Activated B cell treated with CpG ODN at 0.5 μM for 24 hours (primary cell): ENCODE data around the gene CNTNAP5. TPM values are rescaled to one million over a fixed set of nuclear protein-coding genes. Genes with fewer than 3 reads are reported as not detected.

Experiments used
- ATAC-seq: fragments of 200-7000 bp; cut with Tn5 transposase; one replicate; pipeline ENCODE4 v1.10.0; 2021; ENCODE audit warnings: low read depth, mild to moderate bottlenecking, moderate library complexity
- CTCF ChIA-PET: fragments of 350-600 bp; sonication (Branson Sonifier 250); formaldehyde crosslinking; loops from one replicate; lab custom pipeline; 2021; ENCODE audit warnings: antibody characterized with exemption; lab: Charles Lee
- POLR2A ChIA-PET: fragments of 350-600 bp; sonication (Branson Sonifier 250); formaldehyde crosslinking; loops from one replicate; lab custom pipeline; 2021; ENCODE audit warnings: antibody characterized with exemption; lab: Charles Lee
- DNase-seq: peaks from one replicate; pipeline ENCODE4 v3.0.0; 2022
- H3K27ac Mint-ChIP-seq: one replicate; pipeline ENCODE4 v1.8.0; 2020; ENCODE audit warnings: mixed read lengths
- H3K27me3 Mint-ChIP-seq: one replicate; pipeline ENCODE4 v1.8.0; 2021; ENCODE audit warnings: mixed read lengths
- H3K36me3 Mint-ChIP-seq: one replicate; pipeline ENCODE4 v1.8.0; 2021; ENCODE audit warnings: low read depth, mixed read lengths
- H3K4me1 Mint-ChIP-seq: one replicate; pipeline ENCODE4 v1.8.0; 2021; ENCODE audit warnings: mixed read lengths
- H3K4me3 Mint-ChIP-seq: one replicate; pipeline ENCODE4 v1.8.0; 2020; ENCODE audit warnings: mild to moderate bottlenecking, mixed read lengths
- H3K9me3 Mint-ChIP-seq: one replicate; pipeline ENCODE4 v1.8.0; 2020; ENCODE audit warnings: mixed read lengths
- intact Hi-C: fragments of 100-400 bp; cut with micrococcal nuclease; formaldehyde crosslinking; loops from one replicate; pipeline ENCODE4 v1.15.1; 2024
- total RNA-seq: library from RNA; stranded (reverse); gene quantifications from 2 replicates; pipeline ENCODE4 v1.2.3, GENCODE V29; 2022
- TF ChIP-seq, protein P1 (sequence below): fragments of 200-600 bp; IDR thresholded peaks from one replicate; pipeline ENCODE4 v1.8.0; 2022; ENCODE audit warnings: antibody characterized with exemption, mild to moderate bottlenecking

CNTNAP5 gene
- total RNA-seq, result not detected in 2 replicates

DNA sequence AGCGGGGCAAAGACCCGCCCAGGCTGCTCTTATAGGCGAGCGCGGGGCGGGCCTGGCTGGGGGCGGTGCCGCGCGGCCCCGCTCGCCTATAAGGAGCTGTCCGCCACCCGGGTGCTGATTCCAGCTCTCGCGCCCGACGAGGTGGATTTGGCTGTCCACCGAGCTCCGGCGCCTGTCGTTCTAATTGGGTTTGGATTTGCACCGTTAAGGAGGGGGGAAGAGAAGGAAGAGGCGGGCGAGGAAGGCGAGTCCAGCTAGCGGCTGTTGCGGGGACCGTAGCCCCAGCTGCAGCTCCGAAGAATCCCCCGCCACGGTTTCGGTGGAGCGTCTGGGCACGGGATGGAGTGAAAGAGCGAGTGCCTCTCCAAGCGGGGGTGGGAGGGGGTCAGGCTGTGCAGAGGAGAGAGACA, at the start of gene CNTNAP5:
Gene CNTNAP5, plus strand, starts transcription at position 117 of the 410 bp plus-strand sequence. CDS start 364 bp downstream, outside the sequence.
- H3K4me3 Mint-ChIP-seq, result no peak within 1 kb of the TSS
- DNase-seq, result no peak
- POLR2A ChIA-PET, result no interaction called here
- H3K27ac Mint-ChIP-seq, result no peak within 1 kb of the TSS
- H3K36me3 Mint-ChIP-seq, result no peaks in the 10 kb centered on the region
- peaks cover 24% of the 10 kb centered on the region for H3K27me3 Mint-ChIP-seq
- ATAC-seq, result no peak
- TF ChIP-seq, protein P1, sequence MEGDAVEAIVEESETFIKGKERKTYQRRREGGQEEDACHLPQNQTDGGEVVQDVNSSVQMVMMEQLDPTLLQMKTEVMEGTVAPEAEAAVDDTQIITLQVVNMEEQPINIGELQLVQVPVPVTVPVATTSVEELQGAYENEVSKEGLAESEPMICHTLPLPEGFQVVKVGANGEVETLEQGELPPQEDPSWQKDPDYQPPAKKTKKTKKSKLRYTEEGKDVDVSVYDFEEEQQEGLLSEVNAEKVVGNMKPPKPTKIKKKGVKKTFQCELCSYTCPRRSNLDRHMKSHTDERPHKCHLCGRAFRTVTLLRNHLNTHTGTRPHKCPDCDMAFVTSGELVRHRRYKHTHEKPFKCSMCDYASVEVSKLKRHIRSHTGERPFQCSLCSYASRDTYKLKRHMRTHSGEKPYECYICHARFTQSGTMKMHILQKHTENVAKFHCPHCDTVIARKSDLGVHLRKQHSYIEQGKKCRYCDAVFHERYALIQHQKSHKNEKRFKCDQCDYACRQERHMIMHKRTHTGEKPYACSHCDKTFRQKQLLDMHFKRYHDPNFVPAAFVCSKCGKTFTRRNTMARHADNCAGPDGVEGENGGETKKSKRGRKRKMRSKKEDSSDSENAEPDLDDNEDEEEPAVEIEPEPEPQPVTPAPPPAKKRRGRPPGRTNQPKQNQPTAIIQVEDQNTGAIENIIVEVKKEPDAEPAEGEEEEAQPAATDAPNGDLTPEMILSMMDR, result no peak
- no peaks in the 10 kb centered on the region for H3K9me3 Mint-ChIP-seq
- CTCF ChIA-PET, result no interaction called here
- no peaks in the 10 kb centered on the region for H3K4me1 Mint-ChIP-seq
- intact Hi-C loops, result no loop called here

DNA sequence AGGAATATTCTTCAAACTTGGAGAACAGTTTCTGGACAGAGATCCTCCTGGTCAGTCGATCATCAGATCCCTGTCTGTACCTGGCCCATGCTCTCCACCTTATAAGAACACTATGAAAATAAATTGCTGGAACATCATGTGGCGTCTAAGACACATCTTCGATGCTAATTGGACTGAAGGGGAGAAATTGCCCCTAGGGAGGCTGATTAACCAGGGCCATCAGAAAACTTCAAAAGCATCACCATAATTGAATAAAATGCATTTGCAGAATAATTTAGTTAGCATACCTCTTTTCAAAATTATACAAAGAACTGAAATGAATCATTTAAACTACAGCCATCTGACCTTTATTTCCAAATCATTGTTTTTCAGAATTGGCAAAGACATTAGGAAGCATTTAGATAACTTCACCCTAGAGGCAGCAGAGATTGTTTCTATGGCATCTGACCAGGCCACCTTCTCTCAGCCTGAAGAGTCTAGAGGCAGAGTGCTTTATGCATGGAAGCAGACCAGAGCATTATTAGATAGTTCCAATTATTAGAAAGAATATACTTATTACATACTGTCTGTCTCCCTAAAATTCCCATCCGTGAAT, 48.9 kb upstream of the CNTNAP5 start:
- Mint-ChIP-seq H3K27ac (no peak overlapping the region), H3K9me3 (peaks cover 13% of the 10 kb centered on the region), H3K36me3 (no peaks in the 10 kb centered on the region), H3K4me1 (peaks cover 3% of the 10 kb centered on the region), H3K27me3 (no peaks in the 10 kb centered on the region), H3K4me3 (no peak overlapping the region)
- TF ChIP-seq, protein P1, result no peak
- no peak for ATAC-seq
- no peak for DNase-seq
- ChIA-PET CTCF (no interaction called here), POLR2A (no interaction called here)
- intact Hi-C loops, result no loop called here

DNA sequence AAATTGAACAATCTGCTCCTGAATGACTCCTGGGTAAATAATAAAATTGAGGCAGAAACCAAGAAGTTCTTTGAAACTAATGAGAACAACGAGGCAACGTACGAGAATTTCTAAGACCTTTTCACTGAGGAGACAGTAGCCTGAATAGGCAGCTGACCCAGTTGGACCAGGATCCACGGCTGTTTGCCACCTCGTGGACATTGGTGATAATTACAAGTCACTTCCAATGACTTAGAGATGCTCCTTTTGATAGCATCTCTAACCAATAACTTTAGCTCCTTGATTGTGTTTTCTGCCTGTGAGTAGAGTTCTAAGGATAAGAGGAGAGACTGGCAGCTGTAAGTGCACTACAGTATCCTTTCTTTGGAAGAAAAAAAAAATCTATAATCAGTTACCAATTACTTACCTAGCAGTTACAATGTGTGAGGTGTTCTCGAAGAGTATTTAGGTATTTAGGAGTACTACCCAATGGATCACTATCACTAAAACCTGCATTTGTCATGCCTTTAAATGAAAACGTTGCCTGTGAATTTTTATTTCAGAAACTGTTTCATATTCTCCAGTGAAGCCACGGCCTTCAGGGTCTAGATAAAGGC, 31.3 kb upstream of the CNTNAP5 start:
- Mint-ChIP-seq H3K27ac (no peak overlapping the region), H3K4me1 (peaks cover 4% of the 10 kb centered on the region), H3K4me3 (no peak overlapping the region), H3K9me3 (no peaks in the 10 kb centered on the region), H3K36me3 (no peaks in the 10 kb centered on the region), H3K27me3 (no peaks in the 10 kb centered on the region)
- DNase-seq, result no peak
- TF ChIP-seq, protein P1, result no peak
- ATAC-seq, result no peak
- ChIA-PET POLR2A (no interaction called here), CTCF (no interaction called here)
- intact Hi-C loops, result no loop called here

DNA sequence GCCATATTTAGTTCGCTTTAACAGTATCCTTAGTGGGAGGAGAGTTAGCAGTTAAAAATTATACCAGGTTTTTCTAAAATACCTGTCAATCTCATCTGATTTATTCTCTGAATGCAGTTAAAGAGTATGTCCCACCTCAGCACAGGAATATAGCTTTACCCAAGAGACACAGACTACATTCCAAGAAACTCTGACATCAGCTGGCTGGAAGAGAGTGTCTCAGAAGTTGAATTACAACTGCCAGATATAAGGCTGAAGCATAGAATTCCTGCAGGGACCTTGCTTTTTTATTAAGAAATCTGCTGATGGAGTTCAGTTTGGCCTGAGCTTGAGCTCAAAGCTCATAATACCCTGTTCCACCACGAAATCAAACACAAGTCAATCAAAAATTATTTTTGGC, 25.4 kb upstream of the CNTNAP5 start:
- DNase-seq, result no peak
- POLR2A ChIA-PET, result no interaction called here
- no peaks in the 10 kb centered on the region for H3K9me3 Mint-ChIP-seq
- H3K4me3 Mint-ChIP-seq, result no peak overlapping the region
- no peaks in the 10 kb centered on the region for H3K27me3 Mint-ChIP-seq
- H3K4me1 Mint-ChIP-seq, result no peaks in the 10 kb centered on the region
- ATAC-seq, result no peak
- H3K36me3 Mint-ChIP-seq, result no peaks in the 10 kb centered on the region
- H3K27ac Mint-ChIP-seq, result no peak overlapping the region
- TF ChIP-seq, protein P1, result no peak
- intact Hi-C loops, result no loop called here
- CTCF ChIA-PET, result no interaction called here

DNA sequence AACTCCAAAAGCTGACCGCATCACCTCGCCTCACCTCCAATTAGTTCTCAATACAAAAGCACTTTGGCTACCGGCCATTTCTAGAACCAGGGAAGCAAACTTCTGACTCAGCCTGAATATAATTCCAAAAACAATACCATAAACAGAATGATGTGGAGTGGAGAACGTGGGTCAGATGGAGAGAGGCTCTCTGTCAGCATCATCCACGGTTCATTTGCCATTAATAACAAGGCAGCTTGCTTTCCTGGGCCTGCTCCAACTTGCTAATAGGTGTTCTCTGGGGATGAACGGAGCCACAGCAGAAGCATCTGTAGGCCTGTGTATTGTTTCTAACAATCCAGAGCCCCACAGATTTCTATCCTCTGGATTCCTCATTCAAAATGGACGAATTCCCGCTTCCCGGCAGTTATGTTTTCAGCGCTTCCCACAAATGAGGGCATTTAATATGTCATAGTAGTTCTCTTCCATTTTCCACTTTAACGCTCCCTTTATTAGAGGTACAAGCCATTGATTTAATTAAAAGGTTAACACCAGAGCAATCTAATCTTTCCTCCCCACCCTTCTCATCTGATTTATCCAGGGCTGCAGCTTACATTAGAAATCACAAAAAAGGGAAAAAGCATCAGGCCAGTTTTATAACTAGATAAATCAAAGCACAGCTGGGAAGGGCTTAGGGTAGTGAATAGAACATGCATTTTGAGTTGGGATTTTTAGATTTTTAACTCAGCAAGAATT, 23.2 kb upstream of the CNTNAP5 start:
- H3K9me3 Mint-ChIP-seq, result no peaks in the 10 kb centered on the region

More for the DNA sequence above, 23.2 kb upstream of the CNTNAP5 start:
- Mint-ChIP-seq H3K27ac (no peak overlapping the region), H3K4me1 (no peaks in the 10 kb centered on the region), H3K36me3 (no peaks in the 10 kb centered on the region), H3K27me3 (no peaks in the 10 kb centered on the region), H3K4me3 (no peak overlapping the region)
- ATAC-seq (no peak), DNase-seq (no peak)
- intact Hi-C loops, result no loop called here
- ChIA-PET CTCF (no interaction called here), POLR2A (no interaction called here)
- TF ChIP-seq, protein P1, result no peak
